GM21737 (cell line): Measurements from ENCODE around the gene PECR.

Experiments
- ATAC-seq: cut with Tn5 transposase; IDR thresholded peaks from one replicate; pipeline ENCODE4 v1.9.1; 2021; ENCODE audit warnings: mild to moderate bottlenecking, moderate library complexity; ENCODE audit not compliant: unreplicated experiment

The PECR gene

DNA sequence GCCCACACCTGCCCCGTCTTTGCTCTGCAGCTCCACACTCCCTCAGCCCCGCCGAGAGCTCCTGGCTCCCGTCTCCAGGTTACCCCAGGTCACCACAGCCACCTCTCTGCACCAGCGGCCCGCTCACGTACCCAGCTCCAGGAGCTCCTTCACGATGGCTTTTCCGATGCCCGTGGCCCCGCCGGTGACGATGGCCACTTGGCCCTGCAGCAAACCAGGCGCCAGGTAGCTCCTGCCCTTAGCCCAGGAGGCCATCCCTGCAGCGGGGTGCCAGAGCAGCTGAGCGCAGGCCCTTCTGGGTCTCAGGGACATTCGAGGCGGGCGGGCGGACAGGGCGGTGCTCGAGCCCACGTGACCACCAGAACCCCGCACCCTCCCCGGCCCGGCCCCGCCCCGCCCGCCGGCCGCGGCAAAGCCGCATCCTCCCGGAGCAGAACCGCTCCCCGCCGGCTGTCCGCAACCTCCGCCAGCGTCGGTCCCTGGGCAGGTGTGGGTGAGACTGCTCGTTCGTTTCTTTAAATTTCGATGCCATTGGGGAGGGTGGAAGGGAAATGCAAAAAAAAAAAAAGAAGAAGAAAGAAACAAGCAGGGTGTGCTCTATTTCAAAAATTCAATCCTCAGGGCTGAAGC, at the start of gene PECR, which contains the start of gene TMEM169:
TSS of gene PECR (minus strand) at position 323 of the 630 bp plus-strand sequence. CDS start at position 255, 68 bp downstream.
TSS of gene TMEM169 (plus strand) at position 433 of the 630 bp plus-strand sequence. CDS start 14,045 bp downstream, outside the sequence.
- ATAC-seq, result peak; percentile 95

DNA sequence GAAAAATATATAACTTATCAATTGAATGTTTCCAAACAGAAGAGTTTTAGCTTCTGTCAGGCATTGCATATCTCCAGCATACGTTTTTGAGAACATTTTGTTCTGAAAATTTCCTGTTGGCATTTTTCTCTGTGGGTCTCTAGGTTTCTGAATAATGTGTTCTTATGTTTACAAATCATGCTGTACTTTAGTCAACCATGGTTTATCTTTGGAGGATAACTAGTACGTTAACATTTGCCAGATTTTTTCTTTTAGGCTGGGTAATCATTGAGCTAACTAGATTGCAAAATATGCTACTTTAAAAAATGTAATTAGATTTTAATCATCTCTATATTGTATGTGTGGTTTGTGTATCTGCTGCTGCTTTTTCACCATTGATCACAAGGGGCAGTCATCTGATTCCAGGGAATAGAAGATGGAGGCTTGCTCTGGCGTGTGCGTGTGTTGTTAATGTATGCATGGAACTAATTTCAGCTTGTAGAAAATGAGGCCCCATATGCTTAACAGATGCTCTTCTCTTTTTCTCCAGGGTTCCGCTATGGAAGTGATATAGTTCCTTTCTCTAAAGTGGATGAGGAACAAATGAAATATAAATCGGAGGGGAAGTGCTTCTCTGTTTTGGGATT, 48.9 kb upstream of the PECR start:
- no peak for ATAC-seq

DNA sequence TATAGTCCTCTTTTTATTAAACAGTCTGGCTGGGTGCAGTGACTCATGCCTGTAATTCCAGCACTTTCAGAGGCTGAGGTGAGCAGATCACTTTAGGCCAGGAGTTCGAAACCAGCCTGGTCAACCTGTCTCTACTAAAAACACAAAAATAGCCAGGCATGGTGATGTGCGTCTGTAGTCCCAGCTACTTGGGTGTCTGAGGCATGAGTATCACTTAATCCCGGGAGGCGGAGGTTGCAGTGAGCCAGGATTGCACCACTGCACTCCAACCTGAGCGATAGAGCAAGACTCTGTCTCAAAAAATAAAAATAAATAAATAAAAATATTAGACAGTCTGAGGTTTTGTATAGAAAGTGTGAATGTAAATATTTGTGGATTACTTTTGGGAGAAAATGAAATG, 45.3 kb upstream of the PECR start:
- ATAC-seq, result no peak

DNA sequence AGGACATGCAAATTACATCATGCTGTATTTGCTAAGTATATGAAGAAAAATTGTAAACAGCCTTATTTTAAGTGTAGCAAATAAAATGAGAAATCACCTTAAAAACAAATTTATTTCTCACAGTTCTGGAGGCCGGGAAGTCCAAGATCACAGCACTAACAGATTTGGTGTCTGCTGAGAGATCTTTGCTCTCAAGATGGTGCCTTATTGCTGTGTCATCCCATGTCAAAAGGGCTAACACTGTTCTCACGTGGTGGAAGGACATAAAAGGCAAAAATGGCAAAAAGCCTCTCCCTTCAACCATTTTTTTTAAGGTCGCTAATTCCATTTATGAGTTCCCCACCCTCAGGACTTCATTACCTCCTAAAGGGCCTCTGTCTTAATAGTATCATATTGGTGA, 39.6 kb upstream of the PECR start:
- ATAC-seq, result no peak

DNA sequence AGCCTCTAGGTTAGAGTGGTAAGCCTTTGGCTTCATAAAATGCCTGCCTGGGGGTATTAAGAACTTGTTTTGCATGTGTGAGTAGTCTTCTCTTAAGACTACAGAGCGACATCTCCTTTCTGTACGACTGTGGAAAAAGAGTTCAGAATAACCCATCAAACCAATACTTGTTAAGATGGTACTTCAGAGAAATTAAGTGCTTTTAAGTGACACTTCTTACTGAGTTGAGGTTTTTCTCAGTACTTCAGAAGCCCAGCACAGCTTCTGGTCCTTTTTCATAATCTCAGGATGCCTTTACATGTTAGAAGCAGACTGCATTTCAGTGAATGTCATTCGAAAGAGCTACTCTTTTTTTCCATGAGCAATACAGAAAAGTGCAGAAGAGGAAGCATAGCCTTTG, 38.4 kb upstream of the PECR start:
- ATAC-seq, result no peak

DNA sequence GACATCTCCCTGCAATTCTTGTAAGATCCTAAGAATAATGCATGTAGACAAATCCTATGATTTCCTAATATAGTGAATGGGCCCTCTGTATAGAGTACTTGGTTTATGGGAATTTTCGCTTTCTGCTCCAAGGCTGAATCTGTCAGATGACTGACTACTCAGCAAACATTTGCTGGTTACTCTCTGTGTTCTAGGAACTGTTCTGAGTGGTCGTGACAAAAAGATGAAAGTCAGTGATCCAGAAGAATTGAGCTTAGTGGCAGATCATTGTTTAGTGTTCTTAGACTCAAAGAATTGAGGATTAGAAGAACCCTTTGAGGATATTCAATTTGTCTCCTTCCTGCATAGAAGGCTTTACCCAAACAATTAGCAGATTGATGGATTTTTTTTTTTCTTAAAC, 37.5 kb upstream of the PECR start:
- no peak for ATAC-seq

DNA sequence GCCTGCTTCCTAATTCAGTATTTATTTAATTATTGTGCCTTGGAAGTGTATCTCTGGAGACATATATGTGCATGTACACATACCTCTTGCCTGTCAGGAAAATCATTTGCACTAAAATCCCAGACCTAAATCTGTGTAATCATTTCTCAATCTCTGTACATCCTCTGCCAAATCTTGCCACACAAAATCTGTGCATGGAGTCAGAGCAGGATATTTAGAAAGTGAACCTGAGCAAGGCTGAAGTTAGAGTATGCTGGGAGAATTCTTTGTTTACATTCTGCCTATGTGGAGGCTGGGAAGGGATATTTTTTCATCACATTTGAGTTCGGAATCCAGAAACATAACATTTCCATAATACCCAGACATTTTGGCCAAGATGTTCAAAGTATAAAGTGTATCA, 36.9 kb upstream of the PECR start:
- no peak for ATAC-seq

DNA sequence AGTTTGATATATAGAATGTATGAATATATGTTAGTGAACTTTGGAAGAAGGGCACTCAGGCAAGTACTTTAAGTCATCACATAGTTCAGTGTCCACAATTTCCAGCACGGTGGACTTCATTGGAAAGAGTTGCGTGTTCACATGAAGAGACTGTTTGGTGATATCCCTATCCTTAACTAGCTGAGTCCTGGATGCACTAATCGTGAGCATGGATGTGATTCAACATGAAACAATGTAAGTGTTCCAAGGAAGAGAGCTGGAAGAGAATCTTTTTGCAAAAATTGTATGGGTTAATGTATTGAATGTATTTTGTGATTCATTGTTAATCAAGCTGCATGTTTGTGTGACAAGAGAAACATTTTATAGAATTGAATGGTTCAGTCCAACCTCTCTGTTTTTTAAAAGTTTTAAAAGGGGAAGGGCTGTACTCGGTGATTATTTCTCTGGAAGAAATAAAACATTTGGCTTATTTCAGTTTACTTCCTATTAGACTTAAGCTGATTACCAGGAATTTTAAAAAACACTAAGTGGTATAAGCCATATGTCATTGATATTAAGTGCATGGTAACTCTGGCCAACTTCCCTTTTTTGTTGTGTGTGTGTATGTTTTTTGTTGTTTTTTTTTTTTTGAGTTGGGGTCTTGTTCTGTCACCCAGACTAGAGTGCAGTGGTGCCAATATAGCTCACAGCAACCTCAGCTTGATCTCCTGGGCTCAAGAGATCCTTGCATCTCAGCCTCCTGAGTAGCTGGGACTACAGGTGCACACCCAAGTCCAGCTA, 36.1 kb upstream of the PECR start:
- ATAC-seq, result no peak

DNA sequence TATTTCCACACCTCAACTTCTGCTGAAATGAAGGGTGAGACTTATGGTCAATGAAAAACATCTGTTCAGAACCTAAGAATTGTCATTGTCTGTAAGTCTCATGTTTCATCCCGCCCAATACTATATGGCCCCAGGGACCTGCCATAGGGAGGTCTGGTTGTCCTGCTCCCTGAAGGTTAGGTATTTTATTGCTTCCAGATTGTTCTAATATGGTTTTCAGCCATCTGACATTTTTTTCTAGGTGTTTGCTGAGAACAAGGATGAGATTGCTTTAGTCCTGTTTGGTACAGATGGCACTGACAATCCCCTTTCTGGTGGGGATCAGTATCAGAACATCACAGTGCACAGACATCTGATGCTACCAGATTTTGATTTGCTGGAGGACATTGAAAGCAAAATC, 34.8 kb upstream of the PECR start:
- ATAC-seq, result no peak

DNA sequence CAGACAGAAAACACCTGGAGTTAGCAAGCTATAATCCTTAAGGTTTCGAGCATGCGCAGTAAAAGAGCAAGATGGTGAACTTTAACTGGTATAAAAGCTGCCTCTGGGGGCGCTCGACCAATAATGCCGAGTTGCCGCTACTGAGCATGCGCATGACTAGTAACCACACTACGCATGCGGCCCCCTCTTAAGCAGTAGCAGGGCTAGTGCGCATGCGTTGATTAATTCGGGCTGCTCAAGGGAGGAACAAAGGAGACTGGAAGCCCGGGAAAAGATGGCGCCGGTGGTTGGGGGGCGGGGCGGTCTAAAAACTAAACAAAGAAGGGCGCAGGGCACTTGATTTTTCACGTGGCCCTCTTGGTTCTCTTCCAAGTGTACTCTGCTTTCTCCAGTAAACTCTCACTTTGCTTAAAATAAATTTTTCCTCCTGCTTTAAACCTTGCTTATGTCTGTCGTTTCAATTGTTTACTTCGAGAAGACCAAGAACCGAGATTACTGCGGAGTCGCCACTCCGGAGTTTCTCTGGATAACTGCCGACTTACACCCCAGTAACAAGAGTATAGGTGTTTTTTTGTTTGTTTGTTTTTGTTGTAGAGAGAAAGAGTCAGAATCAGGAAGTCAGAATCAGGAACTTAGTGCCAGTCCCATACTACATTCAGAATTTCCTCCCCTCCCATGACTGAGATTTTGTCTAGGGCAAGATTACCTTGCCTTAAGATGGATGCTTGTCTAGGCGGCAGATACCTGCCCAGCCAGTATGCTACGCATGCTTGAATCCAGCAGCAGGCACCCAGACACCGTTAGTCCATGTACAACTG, 33.3 kb upstream of the PECR start:
- peak; percentile 46 for ATAC-seq

DNA sequence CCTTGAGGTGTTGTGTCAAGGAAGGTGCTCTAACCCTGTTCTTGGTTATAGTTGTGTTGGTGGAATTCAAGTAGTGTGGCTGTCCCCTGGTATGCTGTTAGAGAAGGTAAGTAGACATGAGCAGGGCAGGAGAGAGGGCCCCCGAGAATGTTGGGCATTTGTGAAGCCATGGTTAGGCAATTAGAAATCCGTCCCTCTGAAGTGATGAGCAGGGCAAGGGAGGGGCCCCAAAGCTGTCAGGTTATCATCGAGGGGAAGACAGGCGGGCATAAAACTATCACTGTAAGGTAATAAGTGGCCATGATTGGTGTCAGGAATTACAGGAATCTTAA, 32.7 kb upstream of the PECR start:
- ATAC-seq, result peak; percentile 0

DNA sequence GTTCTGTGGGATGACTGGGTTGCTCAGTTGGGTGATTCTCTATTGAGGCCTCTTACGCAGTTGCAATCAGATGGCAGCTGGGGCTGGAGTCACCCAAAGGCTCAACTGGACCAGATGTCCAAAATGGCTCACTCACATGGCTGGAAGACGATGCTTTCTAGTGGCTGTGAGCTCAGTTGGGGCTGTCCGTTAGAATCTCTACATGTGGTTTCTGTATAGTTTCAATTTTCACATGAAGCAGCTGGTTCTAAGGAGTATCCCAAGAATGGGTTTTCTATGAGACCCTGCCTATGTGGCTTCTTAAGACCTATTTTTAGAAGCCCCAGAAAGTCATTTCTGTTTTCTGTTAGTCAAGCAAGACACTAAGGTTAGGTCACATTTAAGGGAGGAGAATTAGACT, 32.0 kb upstream of the PECR start:
- peak; percentile 51 for ATAC-seq

DNA sequence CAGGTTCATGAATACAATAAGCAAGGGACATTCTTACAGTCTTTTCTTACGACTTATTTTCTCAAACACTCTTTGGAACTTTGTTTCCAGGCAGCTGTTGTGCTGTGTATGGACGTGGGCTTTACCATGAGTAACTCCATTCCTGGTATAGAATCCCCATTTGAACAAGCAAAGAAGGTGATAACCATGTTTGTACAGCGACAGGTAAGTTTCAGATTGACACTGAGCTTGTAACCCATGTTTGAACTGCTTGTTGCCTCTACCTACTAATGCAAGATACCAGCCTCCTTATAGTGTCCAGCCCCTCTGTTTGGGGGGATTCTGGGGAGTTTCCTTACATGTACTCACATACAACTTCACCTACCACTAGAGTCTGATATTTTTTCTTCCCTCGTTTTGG, 31.3 kb upstream of the PECR start:
- no peak for ATAC-seq

DNA sequence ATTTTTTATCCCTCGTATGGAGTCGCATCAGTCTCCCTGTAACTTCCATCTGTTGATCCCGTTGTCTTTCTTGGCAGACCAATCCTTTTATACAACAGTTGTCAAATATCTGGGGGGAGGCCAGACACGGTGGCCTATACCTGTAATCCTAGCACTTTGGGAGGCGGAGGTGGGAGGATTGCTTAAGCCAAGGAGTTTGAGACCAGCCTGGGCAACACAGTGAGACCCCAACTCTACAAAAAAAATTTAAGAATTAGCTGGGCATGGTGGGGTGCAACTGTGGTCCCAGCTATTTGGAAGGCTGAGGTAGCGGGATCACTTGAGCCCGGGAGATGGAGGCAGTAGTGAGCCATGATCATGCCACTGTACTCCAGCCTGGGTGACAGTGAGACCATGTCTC, 29.5 kb upstream of the PECR start:
- no peak for ATAC-seq

DNA sequence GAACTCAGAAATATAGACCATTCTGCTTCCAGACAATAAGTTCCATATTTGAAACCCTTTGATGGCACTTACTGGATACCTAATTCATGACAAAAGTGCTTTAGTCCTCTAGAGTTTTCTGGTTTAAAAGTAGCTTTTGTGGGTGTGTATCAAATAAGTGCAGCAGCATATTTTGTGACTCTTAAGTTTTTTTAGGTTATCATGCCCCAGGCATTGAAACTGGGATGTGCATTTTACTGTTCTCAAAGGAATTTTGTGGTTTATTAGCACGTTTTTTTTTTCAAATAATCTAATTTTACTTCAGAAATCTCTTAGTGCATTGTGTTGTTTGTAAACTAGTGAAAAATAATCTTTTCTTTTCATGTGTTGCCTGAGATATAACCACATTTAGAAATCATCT, 29.0 kb upstream of the PECR start:
- no peak for ATAC-seq

DNA sequence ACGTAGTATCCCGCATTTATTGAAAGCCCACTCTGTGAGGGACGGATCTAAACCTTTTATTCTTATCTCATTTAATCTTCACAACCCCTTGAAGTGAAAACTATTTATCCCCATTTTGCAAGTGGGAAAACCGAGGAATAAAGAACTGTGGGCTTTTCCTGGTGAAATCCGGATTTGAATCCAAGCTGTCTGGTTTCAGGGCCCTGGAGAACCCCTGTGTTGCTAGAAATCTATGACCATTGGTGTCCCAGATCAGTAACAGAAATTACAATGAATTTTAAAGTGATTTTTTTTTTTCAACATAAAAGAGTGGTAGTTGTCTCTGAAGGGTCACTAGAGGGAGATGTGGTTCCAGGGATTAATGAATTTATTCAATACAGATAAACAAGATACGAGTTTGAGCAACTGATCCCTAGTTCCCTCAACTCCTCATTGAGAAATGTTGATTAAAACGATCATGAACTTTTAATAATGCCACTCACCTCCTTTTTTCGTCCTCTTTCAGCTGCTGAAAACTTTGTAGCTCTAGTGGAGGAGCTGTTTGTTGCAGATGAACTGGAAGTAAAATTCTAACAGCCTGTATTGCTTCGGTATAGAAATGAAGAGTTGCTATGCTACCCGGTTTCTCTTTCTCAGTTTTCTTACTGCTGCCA, 28.5 kb upstream of the PECR start:
- no peak for ATAC-seq

DNA sequence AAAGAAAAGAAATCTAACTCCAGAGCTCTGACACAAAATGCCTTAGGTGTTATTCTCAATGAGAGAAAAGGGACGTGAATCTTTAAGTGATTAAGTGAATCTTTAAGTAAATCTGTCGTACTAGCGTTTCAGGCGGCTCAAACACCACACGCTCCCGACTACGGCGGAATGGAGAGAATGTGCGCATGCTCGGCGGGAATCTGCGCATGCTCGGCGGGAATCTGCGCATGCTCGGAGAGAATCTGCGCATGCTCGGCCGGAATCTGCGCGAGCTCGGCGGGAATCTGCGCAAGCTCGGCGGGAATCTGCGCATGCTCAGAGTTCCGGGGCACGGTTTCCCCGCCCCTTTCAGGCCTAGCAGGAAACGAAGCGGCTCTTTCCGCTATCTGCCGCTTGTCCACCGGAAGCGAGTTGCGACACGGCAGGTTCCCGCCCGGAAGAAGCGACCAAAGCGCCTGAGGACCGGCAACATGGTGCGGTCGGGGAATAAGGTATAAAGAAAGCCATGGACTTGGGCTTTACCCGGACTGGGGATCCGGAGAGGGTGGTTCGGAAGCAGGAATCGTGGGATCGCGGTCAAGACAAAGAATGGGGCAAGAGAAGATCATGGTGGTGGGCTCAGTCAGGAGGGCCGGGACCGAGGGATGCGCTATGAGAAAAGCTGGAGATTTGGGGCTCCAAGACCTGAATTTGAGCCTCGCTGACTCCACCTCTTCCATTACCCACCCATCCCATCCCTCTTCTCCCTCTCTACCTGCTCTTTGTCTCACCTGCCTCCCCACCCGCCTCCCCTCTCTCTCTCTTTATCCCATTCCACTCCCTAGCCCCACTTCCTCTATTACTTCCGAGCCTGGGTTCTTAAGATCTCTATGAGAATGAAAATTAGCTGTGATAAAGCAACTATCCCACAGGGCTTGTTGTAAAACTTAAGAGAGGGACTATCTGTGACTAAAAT, 27.6 kb upstream of the PECR start, which contains the start of gene XRCC5:
TSS of gene XRCC5 (plus strand) at position 382 of the 955 bp plus-strand sequence. CDS start at position 471, 89 bp downstream.
- ATAC-seq, result peak; percentile 48

DNA sequence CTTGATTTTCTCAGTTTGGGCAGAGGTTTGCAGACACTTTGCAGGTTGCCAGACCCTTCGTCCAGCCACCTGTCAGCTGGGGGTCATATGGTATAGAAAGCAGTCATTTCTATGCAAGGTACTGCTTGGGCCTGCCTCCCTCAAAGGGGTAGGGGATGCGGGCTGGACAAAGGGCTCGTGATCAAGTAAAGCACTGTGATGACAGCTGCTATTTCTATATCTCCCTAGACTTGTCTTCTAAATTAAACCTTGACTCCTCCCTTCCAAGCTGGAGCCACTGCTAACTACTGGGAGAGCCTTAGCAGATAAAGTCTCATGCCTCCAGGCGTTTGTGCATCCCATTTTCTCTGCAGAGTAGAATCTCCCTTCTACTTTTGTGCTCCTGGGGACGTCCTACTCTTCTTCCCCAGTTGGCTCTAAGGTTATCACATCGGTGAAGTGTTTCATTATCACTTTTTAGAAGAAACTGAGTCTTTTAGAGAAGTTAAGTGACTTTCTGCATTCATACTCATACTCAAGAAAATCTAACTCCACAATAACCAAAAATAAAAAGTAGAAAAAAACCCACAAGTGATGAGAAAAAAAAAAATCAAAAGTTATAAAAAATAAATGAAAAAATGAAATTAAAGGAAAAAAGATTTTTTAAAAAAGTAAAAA, 26.8 kb upstream of the PECR start:
- ATAC-seq, result no peak

DNA sequence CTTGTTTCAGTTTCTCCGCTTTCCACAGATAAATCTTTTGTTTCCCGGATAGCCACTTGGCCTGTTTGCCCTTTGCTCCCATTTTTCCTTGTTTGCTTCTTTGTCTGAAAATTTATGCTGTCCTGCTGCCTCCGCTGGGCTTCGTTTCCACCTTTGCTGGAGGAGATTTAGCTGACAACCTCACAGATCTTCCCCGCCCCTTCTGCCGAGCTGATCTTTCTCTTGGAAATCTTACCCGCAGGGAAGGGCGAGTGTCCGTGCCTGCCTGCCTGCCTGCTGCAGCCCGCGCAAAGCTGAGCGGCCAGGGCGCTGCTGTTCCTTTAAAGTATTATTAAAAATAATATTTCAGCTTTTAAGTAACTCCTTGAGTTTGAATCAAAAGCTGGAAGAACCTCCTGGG, 26.2 kb upstream of the PECR start:
- no peak for ATAC-seq
